Kidney (tissue), 14 donors: ENCODE results near the gene SFR1. TPM values are rescaled to one million over a fixed set of nuclear protein-coding genes. Genes with fewer than 3 reads are reported as not detected.
A peak's percentile ranks its signal among the peaks of the same experiment; 100 is the strongest.

Experiments
- DNase-seq, 5 donors: peaks; one replicate each; pipeline ENCODE4 v3.0.0-alpha.2; 2013 to 2020
- FAIRE-seq: peaks from 2 replicates; lab custom pipeline; 2012; peaks lifted over from hg19 to GRCh38; lab: Jason Lieb, UNC
- H3K27ac ChIP-seq, 2 donors: one replicate each; pipeline ENCODE4 v1.7.0; 2013; ENCODE audit warnings: low read depth in 2 of 2, low read length in 2 of 2, inconsistent platforms in 1 of 2
- H3K27me3 ChIP-seq: one replicate; pipeline ENCODE4 v1.7.1; 2013; ENCODE audit warnings: low read length, inconsistent platforms; ENCODE audit not compliant: control insufficient read depth, insufficient read depth
- H3K36me3 ChIP-seq, 3 donors: one replicate each; pipeline versions ENCODE4 v1.7.0 to v1.7.1; 2013; ENCODE audit warnings: low read length in 3 of 3, control low read depth in 1 of 3, inconsistent platforms in 1 of 3; ENCODE audit not compliant: insufficient read depth in 3 of 3, control insufficient read depth in 2 of 3
- H3K4me1 ChIP-seq, 3 donors: one replicate each; pipeline versions ENCODE4 v1.7.0 to v1.7.1; 2013; ENCODE audit warnings: low read length in 3 of 3, inconsistent platforms in 1 of 3, low read depth in 1 of 3; ENCODE audit not compliant: control insufficient read depth in 2 of 3, insufficient read depth in 2 of 3
- H3K4me3 ChIP-seq, 3 donors: one replicate each; pipeline versions ENCODE4 v1.7.0 to v1.8.1; 2013; ENCODE audit warnings: low read length in 3 of 3, control low read depth in 1 of 3, inconsistent platforms in 1 of 3
- H3K9ac ChIP-seq, 3 donors: one replicate each; pipeline versions ENCODE4 v1.7.0 to v1.7.1; 2013; ENCODE audit warnings: low read length in 3 of 3, control low read depth in 1 of 3, inconsistent platforms in 1 of 3
- H3K9me3 ChIP-seq, 3 donors: one replicate each; pipeline versions ENCODE4 v1.7.0 to v1.7.1; 2013; ENCODE audit warnings: low read length in 3 of 3, control low read depth in 1 of 3, inconsistent platforms in 1 of 3; ENCODE audit not compliant: control insufficient read depth in 2 of 3, insufficient read depth in 1 of 3
- intact Hi-C: fragments of 100-400 bp; cut with DNase I; formaldehyde crosslinking; loops from one replicate; pipeline ENCODE4 v1.11.1; 2022
- polyA plus RNA-seq: library from polyadenylated mRNA; stranded (reverse); fragments of 350-450 nt; fragmentation: Illumina TruSeq; extraction: RNeasy Lipid Tissue Mini Kit (QIAGEN cat#74804); gene quantifications from one replicate; pipeline ENCODE4 v1.2.3, GENCODE V29; 2014; ENCODE audit warnings: low read depth, low replicate concordance; ENCODE audit not compliant: insufficient read depth
- total RNA-seq: library from RNA; stranded (reverse); fragmentation: NEBNext Ultra II Directional; extraction: Animal tissue kit (Norgen Biotek cat#: 25700); gene quantifications from one replicate; pipeline ENCODE4 v1.2.1, GENCODE V29; 2021
- TF ChIP-seq, protein P1 (sequence below): IDR thresholded peaks from 3 replicates; pipeline ENCODE4 v1.5.1; 2012; ENCODE audit warnings: mild to moderate bottlenecking, moderate library complexity, borderline replicate concordance; ENCODE audit not compliant: insufficient read depth; ENCODE audit errors: extremely low read depth
- donor health status: control.
- donor health status: control.
- donor health status: control.
- donor health status: control.
- donor health status: control.
- donor health status: DM: yes; HTN: yes; CAD: no.
- donor health status: Normal renal cell carcinoma (clear cell type).

The SFR1 gene
- total and polyA plus RNA-seq, 2 donors from 2014 or later: 7.3 to 9.3 TPM

DNA sequence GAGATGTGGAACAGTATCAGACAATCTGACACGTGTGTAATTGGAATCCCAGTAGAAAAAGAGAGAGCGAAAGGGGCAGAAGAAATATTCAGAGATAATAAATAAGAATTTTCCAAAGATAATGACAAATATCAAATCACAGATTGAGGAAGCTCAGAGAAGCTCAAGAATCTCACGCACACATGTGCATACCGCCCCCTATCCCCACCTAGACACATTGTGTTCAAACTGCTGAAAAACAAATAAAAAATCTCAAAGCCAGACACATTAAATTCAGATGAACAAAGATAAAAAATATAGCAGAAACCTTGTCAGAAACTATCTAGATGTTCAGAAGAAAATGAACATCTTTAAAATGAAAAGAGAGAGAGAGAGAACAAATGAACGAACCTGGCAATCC lies 17.2 kb downstream of the SFR1 start:
- H3K27me3 ChIP-seq: no peaks in the 10 kb centered on the region
- FAIRE-seq (peak; percentile 57), DNase-seq (no peak)
- H3K9me3 ChIP-seq: no peaks in the 10 kb centered on the region
- H3K36me3 ChIP-seq: no peaks in the 10 kb centered on the region
- no peaks in the 10 kb centered on the region for H3K4me1 ChIP-seq
- TF ChIP-seq, protein P1, sequence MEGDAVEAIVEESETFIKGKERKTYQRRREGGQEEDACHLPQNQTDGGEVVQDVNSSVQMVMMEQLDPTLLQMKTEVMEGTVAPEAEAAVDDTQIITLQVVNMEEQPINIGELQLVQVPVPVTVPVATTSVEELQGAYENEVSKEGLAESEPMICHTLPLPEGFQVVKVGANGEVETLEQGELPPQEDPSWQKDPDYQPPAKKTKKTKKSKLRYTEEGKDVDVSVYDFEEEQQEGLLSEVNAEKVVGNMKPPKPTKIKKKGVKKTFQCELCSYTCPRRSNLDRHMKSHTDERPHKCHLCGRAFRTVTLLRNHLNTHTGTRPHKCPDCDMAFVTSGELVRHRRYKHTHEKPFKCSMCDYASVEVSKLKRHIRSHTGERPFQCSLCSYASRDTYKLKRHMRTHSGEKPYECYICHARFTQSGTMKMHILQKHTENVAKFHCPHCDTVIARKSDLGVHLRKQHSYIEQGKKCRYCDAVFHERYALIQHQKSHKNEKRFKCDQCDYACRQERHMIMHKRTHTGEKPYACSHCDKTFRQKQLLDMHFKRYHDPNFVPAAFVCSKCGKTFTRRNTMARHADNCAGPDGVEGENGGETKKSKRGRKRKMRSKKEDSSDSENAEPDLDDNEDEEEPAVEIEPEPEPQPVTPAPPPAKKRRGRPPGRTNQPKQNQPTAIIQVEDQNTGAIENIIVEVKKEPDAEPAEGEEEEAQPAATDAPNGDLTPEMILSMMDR: no peak
- intact Hi-C loops: no loop called here
- H3K27ac ChIP-seq: no peak overlapping the region
- H3K4me3 ChIP-seq: no peak overlapping the region
- no peak overlapping the region for H3K9ac ChIP-seq

DNA sequence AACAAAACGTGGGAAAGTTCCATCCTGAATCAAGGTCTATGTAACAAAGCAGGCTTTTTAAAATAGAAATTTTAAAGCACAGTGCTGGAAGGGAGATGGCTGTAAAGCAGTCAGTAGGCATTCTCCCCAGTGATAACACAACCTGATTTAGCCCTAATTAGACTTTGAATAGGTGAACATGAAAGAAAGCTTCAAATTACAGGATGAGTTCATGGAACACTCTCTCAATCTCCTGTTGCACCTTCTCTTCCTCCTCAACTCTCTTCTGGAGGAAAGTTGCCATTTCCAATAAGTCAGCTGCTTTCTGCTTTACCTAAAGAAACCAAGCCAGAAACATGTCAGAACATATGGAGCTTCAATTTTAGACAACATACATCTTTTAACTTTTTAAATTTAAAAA lies 20.1 kb downstream of the SFR1 start:
- H3K4me1 ChIP-seq: no peaks in the 10 kb centered on the region
- TF ChIP-seq, protein P1: no peak
- DNase-seq (peak in 1 of 5 donors; percentile 3), FAIRE-seq (no peak)
- no peaks in the 10 kb centered on the region for H3K27me3 ChIP-seq
- no peak overlapping the region for H3K27ac ChIP-seq
- H3K36me3 ChIP-seq: no peaks in the 10 kb centered on the region
- intact Hi-C loops: no loop called here
- no peak overlapping the region for H3K4me3 ChIP-seq
- H3K9ac ChIP-seq: no peak overlapping the region
- H3K9me3 ChIP-seq: no peaks in the 10 kb centered on the region

DNA sequence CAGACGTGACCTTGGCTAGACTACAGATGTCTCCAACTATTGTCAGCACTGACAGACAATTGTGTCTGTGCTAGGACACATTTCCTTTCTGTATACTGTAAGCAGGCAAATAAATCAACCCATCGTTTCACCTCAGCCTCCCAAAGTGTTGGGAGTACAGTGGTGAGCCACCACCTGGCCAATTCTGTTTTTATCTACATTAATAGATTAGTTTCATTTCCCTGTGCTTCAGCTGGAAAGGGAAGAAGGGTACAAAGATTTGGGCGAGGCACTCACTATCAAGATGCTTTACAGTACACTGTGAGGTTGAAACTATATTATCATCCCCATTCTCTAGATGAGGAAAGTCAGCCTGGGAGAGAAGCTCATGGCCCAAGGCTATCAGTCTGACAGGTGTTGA lies 21.9 kb downstream of the SFR1 start:
- Histone ChIP-seq H3K4me3 (no peak overlapping the region), H3K9me3 (no peaks in the 10 kb centered on the region), H3K4me1 (no peaks in the 10 kb centered on the region), H3K9ac (no peak overlapping the region), H3K27me3 (no peaks in the 10 kb centered on the region), H3K36me3 (no peaks in the 10 kb centered on the region), H3K27ac (no peak overlapping the region)
- FAIRE-seq: no peak
- TF ChIP-seq, protein P1: no peak
- intact Hi-C loops: no loop called here
- DNase-seq: no peak

DNA sequence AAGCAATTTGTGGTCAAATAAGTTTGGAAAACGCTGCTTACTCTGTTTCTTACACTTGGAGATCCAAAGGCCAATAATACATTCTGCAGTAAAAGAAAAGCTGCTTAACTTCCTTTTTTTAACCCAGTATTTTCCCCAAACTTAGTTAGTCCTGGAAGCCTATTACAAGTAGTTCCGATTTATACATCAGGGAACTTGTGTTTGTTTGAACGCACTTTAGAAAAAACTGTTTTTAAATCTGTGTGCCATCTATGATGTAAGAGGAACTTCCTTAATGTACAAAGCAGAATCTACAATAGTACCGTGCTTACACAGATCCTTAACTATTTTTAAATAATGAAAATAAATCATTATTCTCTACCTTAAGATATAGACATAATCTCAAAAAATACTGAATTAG lies 23.0 kb downstream of the SFR1 start:
- no peaks in the 10 kb centered on the region for H3K36me3 ChIP-seq
- TF ChIP-seq, protein P1: no peak
- no peak overlapping the region for H3K27ac ChIP-seq
- DNase-seq: no peak
- H3K4me3 ChIP-seq: no peak overlapping the region
- FAIRE-seq: no peak
- intact Hi-C loops: no loop called here
- no peaks in the 10 kb centered on the region for H3K9me3 ChIP-seq
- no peaks in the 10 kb centered on the region for H3K4me1 ChIP-seq
- no peak overlapping the region for H3K9ac ChIP-seq
- no peaks in the 10 kb centered on the region for H3K27me3 ChIP-seq
